GM23248 (cell line): ENCODE measurements around the gene PGGHG. TPM values are rescaled to one million over a fixed set of nuclear protein-coding genes. Genes with fewer than 3 reads are reported as not detected.
"Not testable (repeated sequence)": the region's sequence is repeated elsewhere in the genome, so short reads cannot be mapped to it uniquely, and the experiment has no call there.

Source experiments
- DNase-seq: peaks from one replicate; pipeline ENCODE4 v3.0.0-alpha.2; 2015
- H2AFZ ChIP-seq: fragments of 200-600 bp; sonication (generic); 2 replicates; pipeline ENCODE4 v1.6.1; 2016; ENCODE audit warnings: antibody characterized with exemption
- H3F3A ChIP-seq: fragments of 200-600 bp; sonication (generic); 2 replicates; pipeline ENCODE4 v1.6.1; 2016; ENCODE audit warnings: mild to moderate bottlenecking, antibody characterized with exemption, mixed run types; ENCODE audit not compliant: insufficient read depth
- H3K27ac ChIP-seq: fragments of 200-600 bp; sonication (generic); 2 replicates; pipeline ENCODE4 v1.5.1; 2016; ENCODE audit warnings: mild to moderate bottlenecking
- H3K27me3 ChIP-seq: fragments of 200-600 bp; sonication (generic); replicated peaks from 2 replicates; pipeline ENCODE4 v1.6.1; 2016; ENCODE audit warnings: mild to moderate bottlenecking; ENCODE audit not compliant: insufficient read depth
- H3K36me3 ChIP-seq: fragments of 200-600 bp; sonication (generic); 2 replicates; pipeline ENCODE4 v1.6.1; 2016; ENCODE audit warnings: low read depth, mild to moderate bottlenecking
- H3K4me1 ChIP-seq: fragments of 200-600 bp; sonication (generic); 2 replicates; pipeline ENCODE4 v1.6.1; 2016; ENCODE audit warnings: mild to moderate bottlenecking; ENCODE audit not compliant: insufficient read depth
- H3K4me2 ChIP-seq: fragments of 200-600 bp; sonication (generic); one replicate; pipeline ENCODE4 v1.6.1; 2016; ENCODE audit warnings: mild to moderate bottlenecking; ENCODE audit not compliant: unreplicated experiment
- H3K4me3 ChIP-seq: fragments of 200-600 bp; sonication (generic); 2 replicates; pipeline ENCODE4 v1.5.1; 2016; ENCODE audit warnings: mild to moderate bottlenecking
- H3K79me2 ChIP-seq: fragments of 200-600 bp; sonication (generic); 2 replicates; pipeline ENCODE4 v1.6.1; 2016; ENCODE audit warnings: mild to moderate bottlenecking; ENCODE audit not compliant: insufficient read depth
- H3K9ac ChIP-seq: fragments of 200-600 bp; sonication (generic); 2 replicates; pipeline ENCODE4 v1.6.1; 2016; ENCODE audit warnings: mild to moderate bottlenecking
- H3K9me2 ChIP-seq: fragments of 200-600 bp; sonication (generic); 2 replicates; pipeline ENCODE4 v1.6.1; 2016; ENCODE audit warnings: mixed run types, mild to moderate bottlenecking, moderate library complexity; ENCODE audit not compliant: insufficient read depth
- H3K9me3 ChIP-seq: fragments of 200-600 bp; sonication (generic); one replicate; pipeline ENCODE4 v1.6.1; 2017; ENCODE audit warnings: low read depth
- H4K20me1 ChIP-seq: fragments of 200-600 bp; sonication (generic); 2 replicates; pipeline ENCODE4 v1.6.0; 2016; ENCODE audit not compliant: insufficient read depth
- EZH2 ChIP-seq: fragments of 200-600 bp; sonication (generic); IDR thresholded peaks from 2 replicates; pipeline ENCODE4 v1.6.1; 2018; ENCODE audit warnings: antibody characterized with exemption, mild to moderate bottlenecking; ENCODE audit not compliant: insufficient read depth, poor library complexity, severe bottlenecking
- EZH2phosphoT487 ChIP-seq: fragments of 200-600 bp; sonication (generic); IDR thresholded peaks from 2 replicates; pipeline ENCODE4 v1.6.1; 2018; ENCODE audit warnings: antibody characterized with exemption, moderate library complexity, mild to moderate bottlenecking, low read depth; ENCODE audit not compliant: insufficient read depth
- WGBS, 2 experiments: methylation state at CpG; one replicate each; pipeline ENCODE4 v1.1.6; 2015 to 2017; ENCODE audit warnings: low lambda C conversion rate in 2 of 2, low coverage in 1 of 2; ENCODE audit errors: missing lambda C conversion rate in 2 of 2; 5-methylcytosine and 5-hydroxymethylcytosine counted together
- in situ Hi-C: fragments of 300-500 bp; cut with MboI; formaldehyde crosslinking; loops from 2 replicates; pipeline ENCODE4 v1.15.0; 2020
- polyA plus RNA-seq: library from polyadenylated mRNA; unstranded; fragments of >200 nt; fragmentation: Nextera tagmentation; extraction: Ambion mirVana; gene quantifications from 2 replicates; pipeline ENCODE4 v1.2.1, GENCODE V29; 2016
- total RNA-seq: library from RNA; depleted of rRNA; stranded (reverse); fragments of >200 nt; shearing (Covaris generic); gene quantifications from 2 replicates; pipeline ENCODE4 v1.2.3, GENCODE V29; 2014

PGGHG gene
- total and polyA plus RNA-seq, 2 experiments from 2014 or later: 4.6 to 14.2 TPM

GRCh38 chr11:304061-304506, 15.2 kb downstream of the PGGHG start:
- no peak overlapping the region for H3K4me2 ChIP-seq
- no peak for TF ChIP-seq EZH2
- no peak for TF ChIP-seq EZH2phosphoT487
- no peaks in the 10 kb centered on the region for H3K9me3 ChIP-seq
- H3K27me3 ChIP-seq: no peaks in the 10 kb centered on the region
- no peaks in the 10 kb centered on the region for H4K20me1 ChIP-seq
- H3K79me2 ChIP-seq: peaks cover 9% of the 10 kb centered on the region
- no peak overlapping the region for H3K27ac ChIP-seq
- H3K4me1 ChIP-seq: no peaks in the 10 kb centered on the region
- 0 out of 2 replicates have a peak overlapping the region, but pooled peaks have one; percentile 33 for H2AFZ ChIP-seq
- no peak overlapping the region for H3K9ac ChIP-seq
- no peak overlapping the region for H3K4me3 ChIP-seq
- no peaks in the 10 kb centered on the region for H3K9me2 ChIP-seq
- in situ Hi-C loops: no loop called here
- 80 to 93% methylated on average over 39 to 44 of the region's 52 CpGs for WGBS, 2 experiments
- no peaks in the 10 kb centered on the region for H3K36me3 ChIP-seq
- DNase-seq: no peak
- H3F3A ChIP-seq: 0 out of 2 replicates have a peak, but pooled peaks cover 7% of the 10 kb centered on the region

- Histone ChIP-seq H4K20me1 (no peaks in the 10 kb centered on the region), H3F3A (peaks cover 16% of the 10 kb centered on the region; the same call in 1 of the 2 replicates), H3K9me2 (no peaks in the 10 kb centered on the region), H3K9ac (no peak overlapping the region), H3K27me3 (no peaks in the 10 kb centered on the region), H2AFZ (0 out of 2 replicates have a peak overlapping the region, but pooled peaks have one; percentile 33), H3K36me3 (no peaks in the 10 kb centered on the region), H3K4me3 (no peak overlapping the region), H3K9me3 (no peaks in the 10 kb centered on the region), H3K79me2 (peaks cover 19% of the 10 kb centered on the region), H3K4me2 (no peak overlapping the region), H3K4me1 (peaks cover 4% of the 10 kb centered on the region; the same call in 1 of the 2 replicates), H3K27ac (no peak overlapping the region)
- TF ChIP-seq EZH2phosphoT487 (no peak), EZH2 (no peak)
- peak; percentile 87 for DNase-seq
- in situ Hi-C loops: no loop called here
- 33 to 34% methylated on average over 19 of the region's 19 CpGs for WGBS, 2 experiments
These were observed 16.3 kb downstream of the PGGHG start for GRCh38 chr11:304915-305843.

- in situ Hi-C loops: no loop called here
- WGBS, 2 experiments: 90 to 92% methylated on average over 10 of the region's 10 CpGs
These were observed 16.9 kb downstream of the PGGHG start for GRCh38 chr11:305844-306211.

GRCh38 chr11:306645-307371, 17.9 kb downstream of the PGGHG start:
- H2AFZ ChIP-seq: no peak overlapping the region
- no peak overlapping the region for H3K4me3 ChIP-seq
- H3K27ac ChIP-seq: no peak overlapping the region
- H3K27me3 ChIP-seq: no peaks in the 10 kb centered on the region
- H3K79me2 ChIP-seq: peaks cover 19% of the 10 kb centered on the region
- H4K20me1 ChIP-seq: no peaks in the 10 kb centered on the region
- no peak overlapping the region for H3K4me2 ChIP-seq
- 91 to 93% methylated on average over 17 of the region's 17 CpGs for WGBS, 2 experiments
- H3K9me2 ChIP-seq: no peaks in the 10 kb centered on the region
- H3K9me3 ChIP-seq: no peaks in the 10 kb centered on the region
- in situ Hi-C loops: no loop called here
- H3K4me1 ChIP-seq: peaks cover 6% of the 10 kb centered on the region; the same call in 1 of the 2 replicates
- no peak for DNase-seq
- no peaks in the 10 kb centered on the region for H3K36me3 ChIP-seq
- peaks cover 18% of the 10 kb centered on the region for H3F3A ChIP-seq
- TF ChIP-seq EZH2 (no peak), EZH2phosphoT487 (no peak)
- no peak overlapping the region; the same call in 1 of the 2 replicates for H3K9ac ChIP-seq

More at GRCh38 chr11:305844-306211, 16.9 kb downstream of the PGGHG start:
- Histone ChIP-seq H3K9me2 (no peaks in the 10 kb centered on the region), H3K4me2 (no peak overlapping the region), H3F3A (peaks cover 16% of the 10 kb centered on the region; the same call in 1 of the 2 replicates), H3K36me3 (no peaks in the 10 kb centered on the region), H3K4me1 (peaks cover 4% of the 10 kb centered on the region; the same call in 1 of the 2 replicates), H3K27ac (no peak overlapping the region), H3K27me3 (no peaks in the 10 kb centered on the region), H3K9me3 (no peaks in the 10 kb centered on the region), H4K20me1 (no peaks in the 10 kb centered on the region), H3K79me2 (peaks cover 19% of the 10 kb centered on the region), H2AFZ (no peak overlapping the region), H3K9ac (no peak overlapping the region), H3K4me3 (no peak overlapping the region)
- DNase-seq: no peak
- TF ChIP-seq EZH2 (no peak), EZH2phosphoT487 (no peak)

- in situ Hi-C loops, H3K9me2 ChIP-seq, H3K4me1 ChIP-seq, H2AFZ ChIP-seq, H3K27me3 ChIP-seq, H3K36me3 ChIP-seq, H4K20me1 ChIP-seq, H3K9me3 ChIP-seq: not testable (repeated sequence)
- Histone ChIP-seq H3K4me2 (peak within 1 kb of the TSS; percentile 100), H3F3A (peaks cover 30% of the 10 kb centered on the region), H3K27ac (peak within 1 kb of the TSS; percentile 74), H3K9ac (peak within 1 kb of the TSS; percentile 85), H3K4me3 (peak within 1 kb of the TSS; percentile 98), H3K79me2 (peaks cover 19% of the 10 kb centered on the region)
- peak; percentile 91 for DNase-seq
- WGBS, 2 experiments: 2 to 4% methylated on average over 17 to 21 of the region's 28 CpGs
These were observed 19.1 kb downstream of the PGGHG start, which contains the start of gene IFITM2 for GRCh38 chr11:307766-308708. IFITM2 (plus strand) TSS chr11:307816; CDS start chr11:308193, 377 bp downstream.
